Nephron (organoid): Measurements from ENCODE around the gene FBXO33.

Experiments
- H3K27ac Mint-ChIP-seq, 3 experiments: 2 replicates each; pipeline ENCODE4 v1.8.0; 2020; ENCODE audit warnings: mixed read lengths in 3 of 3, mild to moderate bottlenecking in 2 of 3, moderate library complexity in 1 of 3
- H3K27me3 Mint-ChIP-seq: 2 replicates; pipeline ENCODE4 v1.8.0; 2021; ENCODE audit warnings: low read depth, mild to moderate bottlenecking, moderate library complexity, mixed read lengths
- H3K36me3 Mint-ChIP-seq: 2 replicates; pipeline ENCODE4 v1.8.0; 2020; ENCODE audit warnings: low read depth, mixed read lengths
- H3K4me1 Mint-ChIP-seq: 2 replicates; pipeline ENCODE4 v1.8.0; 2020; ENCODE audit warnings: mixed read lengths
- H3K4me3 Mint-ChIP-seq, 3 experiments: 2 replicates each; pipeline ENCODE4 v1.8.0; 2020; ENCODE audit warnings: mild to moderate bottlenecking in 3 of 3, mixed read lengths in 3 of 3, moderate library complexity in 2 of 3
- H3K9me3 Mint-ChIP-seq: 2 replicates; pipeline ENCODE4 v1.8.0; 2020; ENCODE audit warnings: mixed read lengths
- CTCF ChIP-seq, 3 experiments: fragments of 200-600 bp; sonication (generic); IDR thresholded peaks; one replicate each; pipeline ENCODE4 v1.5.0; 2021; ENCODE audit warnings: antibody characterized with exemption in 3 of 3; ENCODE audit not compliant: unreplicated experiment in 3 of 3

The FBXO33 gene

GRCh38 chr14:39434401-39434800 is 2.2 kb upstream of the FBXO33 start:
- Mint-ChIP-seq H3K9me3 (no peaks in the 10 kb centered on the region), H3K36me3 (no peaks in the 10 kb centered on the region), H3K4me3 (peak overlapping the region in 1 of 3 experiments; percentile 34), H3K27me3 (no peaks in the 10 kb centered on the region), H3K27ac (no peak overlapping the region), H3K4me1 (peaks cover 24% of the 10 kb centered on the region)
- no peak for TF ChIP-seq CTCF (IDR thresholded peaks at IDR 0.05; ENCODE audit: unreplicated experiment in 3 of 3)

GRCh38 chr14:39433452-39433813 is 1.2 kb upstream of the FBXO33 start:
- Mint-ChIP-seq H3K36me3 (no peaks in the 10 kb centered on the region), H3K4me1 (peaks cover 32% of the 10 kb centered on the region), H3K27me3 (no peaks in the 10 kb centered on the region), H3K27ac (peak overlapping the region; percentile 100), H3K9me3 (no peaks in the 10 kb centered on the region), H3K4me3 (peak overlapping the region; percentile 97 to 98 (median 97))
- TF ChIP-seq CTCF (IDR thresholded peaks at IDR 0.05; ENCODE audit: unreplicated experiment in 3 of 3), result no peak

- no peaks in the 10 kb centered on the region for H3K36me3 Mint-ChIP-seq
- no peaks in the 10 kb centered on the region for H3K9me3 Mint-ChIP-seq
- peaks cover 35% of the 10 kb centered on the region for H3K4me1 Mint-ChIP-seq
- peak overlapping the region; percentile 100 for H3K27ac Mint-ChIP-seq
- H3K27me3 Mint-ChIP-seq, result no peaks in the 10 kb centered on the region
- peak overlapping the region; percentile 97 to 98 (median 97) for H3K4me3 Mint-ChIP-seq
- TF ChIP-seq CTCF (IDR thresholded peaks at IDR 0.05; ENCODE audit: unreplicated experiment in 3 of 3), result no peak
These were observed 602 bp upstream of the FBXO33 start for GRCh38 chr14:39432619-39433451.

- Mint-ChIP-seq H3K27me3 (no peaks in the 10 kb centered on the region), H3K9me3 (no peaks in the 10 kb centered on the region), H3K4me3 (peak overlapping the region; percentile 97 to 98 (median 97)), H3K27ac (peak overlapping the region; percentile 100), H3K36me3 (no peaks in the 10 kb centered on the region), H3K4me1 (peaks cover 36% of the 10 kb centered on the region)
- no peak for TF ChIP-seq CTCF (IDR thresholded peaks at IDR 0.05; ENCODE audit: unreplicated experiment in 3 of 3)
These were observed 636 bp downstream of the FBXO33 start for GRCh38 chr14:39431416-39432178.

GRCh38 chr14:39430762-39431415 is 1.3 kb downstream of the FBXO33 start:
- Mint-ChIP-seq H3K27ac (peak overlapping the region; percentile 100), H3K36me3 (no peaks in the 10 kb centered on the region), H3K27me3 (no peaks in the 10 kb centered on the region), H3K4me1 (peaks cover 40% of the 10 kb centered on the region), H3K9me3 (no peaks in the 10 kb centered on the region), H3K4me3 (peak overlapping the region; percentile 90 to 98 (median 97))
- TF ChIP-seq CTCF (IDR thresholded peaks at IDR 0.05; ENCODE audit: unreplicated experiment in 3 of 3), result no peak
